PFSK-1 (cell line): ENCODE measurements around the gene ZBTB32.

ENCODE experiments used
- FOXP2 ChIP-seq: optimal IDR thresholded peaks from 2 replicates; pipeline ENCODE3; 2011; ENCODE audit warnings: borderline replicate concordance, control low read depth, inconsistent platforms; ENCODE audit not compliant: insufficient read depth; ENCODE audit errors: extremely low read length, extremely low read depth
- POLR2AphosphoS5 ChIP-seq: IDR thresholded peaks from 2 replicates; pipeline ENCODE4 v1.6.1; 2012; ENCODE audit warnings: low read depth, mild to moderate bottlenecking, control low read depth, low read length, moderate library complexity
- REST ChIP-seq, 2 experiments: IDR thresholded peaks; 2 replicates each; pipeline versions ENCODE4 v1.6.1 to v1.8.0; 2011 to 2012; ENCODE audit warnings: low read depth in 2 of 2, low read length in 2 of 2, control low read depth in 1 of 2, inconsistent platforms in 1 of 2, mild to moderate bottlenecking in 1 of 2, moderate library complexity in 1 of 2; ENCODE audit not compliant: insufficient read depth in 1 of 2
- SIN3A ChIP-seq: IDR thresholded peaks from 2 replicates; pipeline ENCODE4 v1.6.1; 2012; ENCODE audit warnings: mild to moderate bottlenecking, low read length, moderate library complexity, borderline replicate concordance; ENCODE audit not compliant: insufficient read depth
- TAF1 ChIP-seq: IDR thresholded peaks from 2 replicates; pipeline ENCODE4 v1.6.1; 2012; ENCODE audit warnings: low read length, control low read depth, borderline replicate concordance; ENCODE audit not compliant: insufficient read depth

ZBTB32 gene

GRCh38 chr19:35693835-35694599, 10.3 kb upstream of the ZBTB32 start:
- TF ChIP-seq TAF1: no peak
- no peak for TF ChIP-seq SIN3A
- TF ChIP-seq FOXP2: peak; percentile 42
- peak in 1 of 2 experiments; percentile 47; a peak in 1 of 4 replicates for TF ChIP-seq REST (IDR thresholded peaks at IDR 0.05; ENCODE audit: insufficient read depth in 1 of 2, low read depth in 2 of 2, low read length in 2 of 2)
- no peak for TF ChIP-seq POLR2AphosphoS5

- TF ChIP-seq TAF1: no peak
- TF ChIP-seq FOXP2: no peak
- TF ChIP-seq POLR2AphosphoS5: no peak
- TF ChIP-seq REST (IDR thresholded peaks at IDR 0.05; ENCODE audit: insufficient read depth in 1 of 2, low read depth in 2 of 2, low read length in 2 of 2): no peak
- TF ChIP-seq SIN3A: no peak
Measured at GRCh38 chr19:35695895-35696422, 8.4 kb upstream of the ZBTB32 start.

GRCh38 chr19:35696835-35697234, 7.5 kb upstream of the ZBTB32 start:
- TF ChIP-seq TAF1 (no peak), REST (IDR thresholded peaks at IDR 0.05; ENCODE audit: insufficient read depth in 1 of 2, low read depth in 2 of 2, low read length in 2 of 2) (no peak), FOXP2 (no peak), POLR2AphosphoS5 (no peak), SIN3A (no peak)

GRCh38 chr19:35702223-35703012, 1.9 kb upstream of the ZBTB32 start:
- TF ChIP-seq REST (IDR thresholded peaks at IDR 0.05; ENCODE audit: insufficient read depth in 1 of 2, low read depth in 2 of 2, low read length in 2 of 2): 0 out of 4 replicates have a peak, but pooled peaks of 1 of the 2 experiments have one; percentile 51
- TF ChIP-seq FOXP2: peak; percentile 73
- TF ChIP-seq POLR2AphosphoS5: peak; percentile 59; the same call in 1 of the 2 replicates
- TF ChIP-seq SIN3A: peak; percentile 6; the same call in 1 of the 2 replicates
- peak; percentile 57; the same call in 1 of the 2 replicates for TF ChIP-seq TAF1
